Measurements from ENCODE around the gene AKAP13.
"Not testable (repeated sequence)": the region's sequence is repeated elsewhere in the genome, so short reads cannot be mapped to it uniquely, and the experiment has no call there.

Gene AKAP13

GRCh38 chr15:85412956-85413854 lies 32.8 kb downstream of the AKAP13 start:
- no peak for DNase-seq

- DNase-seq = no peak
Observed at GRCh38 chr15:85414037-85414436, 33.6 kb downstream of the AKAP13 start.

- DNase-seq = no peak
Observed at GRCh38 chr15:85414495-85414894, 34.1 kb downstream of the AKAP13 start.

- no peak for DNase-seq
Observed at GRCh38 chr15:85414991-85415390, 34.6 kb downstream of the AKAP13 start.

DNA sequence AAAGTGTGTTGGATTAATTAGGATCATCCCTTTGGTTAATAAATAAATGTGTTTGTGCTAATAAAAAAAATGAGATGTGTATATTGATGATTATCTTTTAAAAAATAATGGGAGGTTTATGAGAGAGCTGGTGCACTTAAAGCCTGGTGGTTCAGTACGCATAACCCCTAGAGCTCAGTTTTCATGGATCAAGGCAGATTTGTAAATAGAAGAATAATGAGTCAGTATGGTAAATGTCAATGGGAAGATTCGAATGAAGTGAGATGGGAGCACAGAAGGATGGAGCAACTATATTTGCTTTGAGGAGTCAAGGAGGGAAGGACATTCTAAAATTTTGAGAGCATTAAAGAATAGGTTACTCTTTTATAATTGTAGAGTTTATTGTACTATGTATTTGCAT lies 35.4 kb downstream of the AKAP13 start:
- DNase-seq = no peak

- DNase-seq = no peak
Observed at GRCh38 chr15:85417276-85417675, 36.9 kb downstream of the AKAP13 start.

DNA sequence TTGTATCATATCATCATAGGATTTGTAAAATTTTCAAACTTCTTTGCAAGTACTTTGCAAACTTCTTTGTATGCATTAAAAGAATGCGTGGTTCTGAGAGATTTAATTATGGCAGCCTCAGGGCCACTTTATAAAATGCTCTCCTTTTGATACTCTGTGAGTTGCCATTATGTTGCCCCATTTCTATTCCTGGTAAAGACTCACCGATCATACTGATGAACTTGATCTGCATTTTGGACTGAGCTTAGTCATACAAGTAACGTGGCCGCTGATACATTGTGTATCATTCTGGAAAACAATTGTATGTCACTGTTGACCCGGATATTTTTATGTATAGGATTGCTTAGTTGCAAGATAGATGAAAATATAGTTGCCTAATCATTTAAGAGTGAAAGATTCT lies 38.8 kb downstream of the AKAP13 start:
- DNase-seq = no peak

DNA sequence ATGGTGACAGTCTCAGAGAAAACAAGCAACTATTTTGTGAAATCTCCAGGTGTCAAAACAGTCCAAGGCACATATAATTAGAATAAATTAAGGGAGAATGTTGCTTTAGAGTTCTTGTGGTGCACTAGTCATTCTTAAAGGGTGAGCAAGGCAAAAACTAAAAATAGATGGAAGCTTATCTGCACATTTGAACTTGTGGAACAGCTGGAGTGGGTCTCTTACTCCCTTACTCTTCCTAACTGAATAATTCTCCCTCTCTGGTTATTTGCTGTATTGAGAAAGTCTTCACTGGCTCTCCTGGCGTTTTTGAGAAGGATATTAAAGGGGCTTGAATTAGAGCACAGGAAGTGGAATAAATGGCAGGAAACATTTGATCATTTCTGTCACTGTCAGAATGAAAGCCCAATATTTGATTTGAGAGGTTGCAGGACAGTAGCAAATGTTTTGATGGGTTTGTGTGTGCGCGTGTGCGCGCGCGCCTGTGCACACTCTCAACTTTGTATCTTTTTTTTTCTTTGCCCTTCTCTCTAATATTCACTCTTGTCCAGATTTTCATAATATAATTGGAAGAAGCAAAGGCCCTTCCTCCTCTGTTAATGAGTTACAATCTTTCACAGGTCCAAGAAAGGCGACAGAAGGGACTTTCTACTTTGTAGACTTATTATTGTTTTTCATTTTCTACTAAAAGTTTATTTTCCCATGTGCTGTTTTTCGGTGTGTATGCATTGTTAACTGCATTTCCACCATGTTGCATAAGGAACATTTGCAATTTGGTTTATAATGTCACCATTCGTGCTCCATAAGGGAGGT lies 40.9 kb downstream of the AKAP13 start:
- DNase-seq = no peak

DNA sequence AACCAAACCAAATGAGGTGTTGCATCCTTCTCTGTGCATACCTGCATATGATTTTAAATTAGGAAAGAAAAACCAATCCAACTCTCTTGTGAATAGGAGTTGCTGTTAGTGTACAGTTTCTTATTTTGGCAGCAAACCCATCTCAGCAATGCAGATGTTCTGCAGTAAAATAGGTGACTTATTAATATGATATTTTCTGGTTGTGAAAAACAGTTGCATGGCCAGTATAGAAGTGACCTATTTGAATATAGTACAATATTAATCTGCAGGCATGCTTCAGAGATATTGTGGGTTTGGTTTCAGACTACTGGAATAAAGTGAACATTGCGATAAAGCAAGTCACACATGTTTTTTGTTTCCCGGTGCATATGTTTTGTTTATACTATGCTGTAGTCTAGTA lies 42.2 kb downstream of the AKAP13 start:
- no peak for DNase-seq

DNA sequence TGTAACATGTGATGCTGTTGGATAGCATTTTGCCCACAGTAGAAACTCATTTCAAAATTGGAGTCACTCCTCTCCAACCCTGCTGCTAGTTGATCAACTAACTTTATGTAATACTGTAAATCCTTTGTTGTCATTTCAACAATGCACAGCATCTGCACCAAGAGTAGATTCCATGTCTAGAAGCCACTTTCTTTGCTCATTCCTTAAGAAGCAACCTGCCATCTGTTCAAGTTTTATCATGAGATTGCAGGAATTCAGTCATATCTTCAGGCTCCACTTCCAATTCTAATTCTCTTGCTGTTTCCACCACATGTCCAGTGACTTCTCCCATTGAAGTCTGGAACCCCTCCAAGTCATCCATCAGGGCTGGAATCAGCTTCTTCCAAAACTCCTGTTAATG lies 42.9 kb downstream of the AKAP13 start:
- DNase-seq = no peak

- DNase-seq = no peak
Observed at GRCh38 chr15:85424154-85424553, 43.8 kb downstream of the AKAP13 start.

- DNase-seq = no peak
Observed at GRCh38 chr15:85426481-85426880, 46.1 kb downstream of the AKAP13 start.

GRCh38 chr15:85427286-85428028 lies 47.1 kb downstream of the AKAP13 start:
- DNase-seq = no peak

GRCh38 chr15:85429522-85429921 lies 49.1 kb downstream of the AKAP13 start:
- no peak for DNase-seq

GRCh38 chr15:85430406-85431204 lies 50.2 kb downstream of the AKAP13 start:
- DNase-seq = no peak

GRCh38 chr15:85439996-85440395 lies 59.6 kb downstream of the AKAP13 start:
- DNase-seq = no peak

DNA sequence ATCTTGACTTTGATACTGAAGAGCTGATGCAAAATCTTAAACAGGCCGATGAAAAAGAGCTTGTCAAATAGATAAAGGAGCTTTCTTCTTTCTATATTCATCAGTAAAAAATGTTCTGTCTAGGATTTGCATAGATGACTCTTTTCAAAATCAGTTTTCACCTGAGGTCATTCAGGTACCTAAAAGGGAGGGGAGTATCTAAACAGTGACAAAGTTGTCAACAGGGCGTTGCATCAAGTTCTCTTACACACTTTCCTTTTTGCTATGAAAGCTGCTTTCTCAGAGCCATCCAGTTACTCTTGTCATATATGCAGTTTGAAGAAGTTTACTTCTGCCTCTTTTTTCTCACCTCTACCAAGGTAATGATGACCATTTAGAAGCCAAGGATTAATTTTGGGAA lies 60.0 kb downstream of the AKAP13 start:
- no peak for DNase-seq

DNA sequence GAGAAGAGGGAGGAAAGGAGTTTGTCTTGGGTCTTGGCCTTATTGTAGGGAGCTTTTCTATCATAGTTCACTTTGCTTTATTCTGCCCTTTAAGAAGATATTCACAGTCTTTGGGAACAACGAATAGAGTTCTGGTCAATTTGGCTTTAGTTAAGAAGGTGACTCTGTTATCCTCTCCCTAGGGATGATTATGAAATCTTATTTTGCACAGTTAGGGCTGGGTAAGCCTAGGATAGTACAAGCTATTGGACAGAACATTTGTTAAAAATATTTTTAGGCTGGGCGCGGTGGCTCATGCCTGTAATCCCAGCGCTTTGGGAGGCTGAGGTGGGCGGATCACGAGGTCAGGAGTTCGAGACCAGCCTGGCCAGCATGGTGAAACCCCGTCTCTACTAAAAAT lies 61.5 kb downstream of the AKAP13 start:
- DNase-seq = not testable (repeated sequence)

DNA sequence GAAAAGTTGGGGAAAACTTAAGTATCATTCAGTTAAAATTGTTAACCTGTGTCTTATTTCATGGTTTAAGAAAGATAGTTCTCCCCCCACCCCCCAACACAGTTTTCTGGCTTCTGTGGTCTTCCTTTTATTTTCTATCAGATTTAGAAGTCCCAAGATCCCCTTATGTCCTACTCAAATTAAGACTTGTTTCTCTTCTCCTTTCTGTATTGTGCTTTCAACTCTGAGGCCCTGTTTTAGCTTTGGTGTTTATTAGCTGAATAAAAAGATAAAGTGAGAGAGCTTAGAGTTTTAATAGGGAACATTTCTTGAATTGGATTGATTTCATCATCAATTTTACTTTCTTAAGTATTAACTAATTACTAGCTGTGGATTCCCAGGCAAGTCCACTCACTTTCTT lies 62.6 kb downstream of the AKAP13 start:
- no peak for DNase-seq

GRCh38 chr15:85443593-85444087 lies 63.2 kb downstream of the AKAP13 start:
- DNase-seq = peak; percentile 79 to 88

DNA sequence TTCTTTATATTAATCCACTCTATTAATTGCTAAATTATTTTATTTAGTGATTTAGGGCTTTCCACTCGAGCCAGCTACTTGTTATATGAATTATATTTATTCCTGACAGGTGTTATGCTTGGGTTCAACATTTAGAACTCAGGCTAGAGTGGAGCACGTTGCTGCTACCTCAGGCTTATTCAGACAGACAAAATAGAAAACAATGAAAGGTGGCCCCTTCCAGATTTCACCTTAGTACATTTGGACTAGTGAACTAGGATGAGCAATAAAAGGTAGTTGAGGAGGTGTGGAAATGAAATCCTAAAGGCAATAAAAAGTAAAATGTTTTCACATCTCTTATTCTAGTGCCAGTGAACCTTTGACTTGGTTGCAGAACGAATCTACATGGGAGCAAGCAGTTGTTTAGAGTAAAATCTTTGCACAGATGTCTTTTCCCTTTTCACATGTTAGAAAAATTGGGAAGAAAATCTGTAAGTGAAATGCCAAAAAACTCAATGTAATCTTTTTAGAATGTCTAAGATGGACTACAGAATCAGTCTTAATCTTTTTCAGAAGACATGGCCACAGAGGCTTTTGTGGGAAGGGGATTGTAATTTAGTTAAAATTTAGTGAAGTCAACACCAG lies 63.8 kb downstream of the AKAP13 start:
- no peak for DNase-seq

- no peak for DNase-seq
Observed at GRCh38 chr15:85445361-85445760, 65.0 kb downstream of the AKAP13 start.

All from NCI-H526 (cell line).